IPS DF 6.9 (cell line): Measurements from ENCODE around the gene GK2.

Experiments
- DNase-seq: peaks from one replicate; pipeline ENCODE4 v3.0.0-alpha.2; 2013; ENCODE audit warnings: low read depth, low spot score
- H3K27ac ChIP-seq: one replicate; pipeline ENCODE4 v1.5.1; 2013; ENCODE audit warnings: low read length, control low read depth
- H3K27me3 ChIP-seq: 2 replicates; pipeline ENCODE4 v1.6.1; 2013; ENCODE audit warnings: mild to moderate bottlenecking, low read length; ENCODE audit not compliant: control insufficient read depth, insufficient read depth
- H3K36me3 ChIP-seq: 2 replicates; pipeline ENCODE4 v1.6.1; 2013; ENCODE audit warnings: low read length; ENCODE audit not compliant: control insufficient read depth, insufficient read depth
- H3K4me1 ChIP-seq: 2 replicates; pipeline ENCODE4 v1.6.1; 2013; ENCODE audit warnings: low read length; ENCODE audit not compliant: control insufficient read depth, insufficient read depth
- H3K4me3 ChIP-seq: 2 replicates; pipeline ENCODE4 v1.5.1; 2013; ENCODE audit warnings: mild to moderate bottlenecking, low read length
- H3K9me3 ChIP-seq: 2 replicates; pipeline ENCODE4 v1.6.1; 2013; ENCODE audit warnings: low read length, inconsistent platforms; ENCODE audit not compliant: control insufficient read depth, insufficient read depth
- WGBS: extraction: QIAGEN DNeasy Blood & Tissue Kit; methylation state at CpG from one replicate; pipeline ENCODE4 v1.1.7; 2013; ENCODE audit warnings: mixed read lengths, missing lambda C conversion rate; ENCODE audit not compliant: insufficient read length, insufficient coverage; 5-methylcytosine and 5-hydroxymethylcytosine counted together

GK2 gene

GRCh38 chr4:79390890-79391289 is 17.1 kb downstream of the GK2 start:
- no peak for DNase-seq
- Histone ChIP-seq H3K36me3 (no peaks in the 10 kb centered on the region), H3K27ac (no peak overlapping the region), H3K4me1 (no peaks in the 10 kb centered on the region), H3K4me3 (no peak overlapping the region), H3K9me3 (no peaks in the 10 kb centered on the region), H3K27me3 (no peaks in the 10 kb centered on the region)
- WGBS, result no CpG with 5 or more reads among the region's 3 CpGs

- Histone ChIP-seq H3K4me3 (no peak overlapping the region), H3K4me1 (no peaks in the 10 kb centered on the region), H3K9me3 (no peaks in the 10 kb centered on the region), H3K36me3 (no peaks in the 10 kb centered on the region), H3K27me3 (no peaks in the 10 kb centered on the region), H3K27ac (no peak overlapping the region)
- no peak for DNase-seq
- WGBS, result no CpG with 5 or more reads among the region's 4 CpGs
Observed at GRCh38 chr4:79385641-79386040, 22.4 kb downstream of the GK2 start.

- Histone ChIP-seq H3K9me3 (no peaks in the 10 kb centered on the region), H3K27me3 (no peaks in the 10 kb centered on the region), H3K36me3 (no peaks in the 10 kb centered on the region), H3K4me3 (no peak overlapping the region), H3K4me1 (no peaks in the 10 kb centered on the region), H3K27ac (no peak overlapping the region)
- DNase-seq, result no peak
- WGBS, result no CpG with 5 or more reads among the region's 1 CpG
Observed at GRCh38 chr4:79381161-79381560, 26.9 kb downstream of the GK2 start.

GRCh38 chr4:79370026-79370425 is 38.0 kb downstream of the GK2 start:
- no peaks in the 10 kb centered on the region for H3K36me3 ChIP-seq
- H3K4me3 ChIP-seq, result no peak overlapping the region
- H3K9me3 ChIP-seq, result no peaks in the 10 kb centered on the region
- no peaks in the 10 kb centered on the region; the same call in 1 of the 2 replicates for H3K27me3 ChIP-seq
- H3K27ac ChIP-seq, result no peak overlapping the region
- no CpG with 5 or more reads among the region's 2 CpGs for WGBS
- no peak for DNase-seq
- H3K4me1 ChIP-seq, result no peaks in the 10 kb centered on the region

- no peaks in the 10 kb centered on the region; the same call in 1 of the 2 replicates for H3K27me3 ChIP-seq
- no peaks in the 10 kb centered on the region for H3K9me3 ChIP-seq
- no peak overlapping the region for H3K27ac ChIP-seq
- no peak for DNase-seq
- no CpG with 5 or more reads among the region's 2 CpGs for WGBS
- H3K36me3 ChIP-seq, result no peaks in the 10 kb centered on the region
- H3K4me1 ChIP-seq, result no peaks in the 10 kb centered on the region
- H3K4me3 ChIP-seq, result no peak overlapping the region
Observed at GRCh38 chr4:79367096-79367495, 40.9 kb downstream of the GK2 start.

- H3K27ac ChIP-seq, result no peak overlapping the region
- no peak for DNase-seq
- H3K4me1 ChIP-seq, result no peaks in the 10 kb centered on the region
- no peaks in the 10 kb centered on the region for H3K9me3 ChIP-seq
- H3K36me3 ChIP-seq, result no peaks in the 10 kb centered on the region
- H3K27me3 ChIP-seq, result no peaks in the 10 kb centered on the region; the same call in 1 of the 2 replicates
- H3K4me3 ChIP-seq, result no peak overlapping the region
Observed at GRCh38 chr4:79366422-79366821, 41.6 kb downstream of the GK2 start.

- Histone ChIP-seq H3K4me3 (no peak overlapping the region), H3K36me3 (no peaks in the 10 kb centered on the region), H3K4me1 (no peaks in the 10 kb centered on the region), H3K9me3 (no peaks in the 10 kb centered on the region), H3K27ac (no peak overlapping the region), H3K27me3 (no peaks in the 10 kb centered on the region)
- WGBS, result no CpG with 5 or more reads among the region's 6 CpGs
- DNase-seq, result no peak
Observed at GRCh38 chr4:79364061-79364460, 44.0 kb downstream of the GK2 start.

GRCh38 chr4:79362626-79363025 is 45.4 kb downstream of the GK2 start:
- H3K4me3 ChIP-seq, result no peak overlapping the region
- H3K36me3 ChIP-seq, result no peaks in the 10 kb centered on the region
- H3K9me3 ChIP-seq, result no peaks in the 10 kb centered on the region
- no peak for DNase-seq
- H3K27me3 ChIP-seq, result no peaks in the 10 kb centered on the region
- no peak overlapping the region for H3K27ac ChIP-seq
- H3K4me1 ChIP-seq, result no peaks in the 10 kb centered on the region
- WGBS, result no CpG with 5 or more reads among the region's 4 CpGs

GRCh38 chr4:79360006-79360405 is 48.0 kb downstream of the GK2 start:
- DNase-seq, result no peak
- no peaks in the 10 kb centered on the region for H3K27me3 ChIP-seq
- H3K4me1 ChIP-seq, result no peaks in the 10 kb centered on the region
- H3K36me3 ChIP-seq, result no peaks in the 10 kb centered on the region
- no peaks in the 10 kb centered on the region for H3K9me3 ChIP-seq
- no peak overlapping the region for H3K27ac ChIP-seq
- H3K4me3 ChIP-seq, result no peak overlapping the region

- no peaks in the 10 kb centered on the region for H3K9me3 ChIP-seq
- no peaks in the 10 kb centered on the region for H3K27me3 ChIP-seq
- no peaks in the 10 kb centered on the region for H3K36me3 ChIP-seq
- no peaks in the 10 kb centered on the region for H3K4me1 ChIP-seq
- no peak for DNase-seq
- no peak overlapping the region for H3K27ac ChIP-seq
- WGBS, result no CpG with 5 or more reads among the region's 1 CpG
- no peak overlapping the region for H3K4me3 ChIP-seq
Observed at GRCh38 chr4:79358438-79358837, 49.6 kb downstream of the GK2 start.

- no peaks in the 10 kb centered on the region for H3K27me3 ChIP-seq
- no peaks in the 10 kb centered on the region for H3K36me3 ChIP-seq
- WGBS, result no CpG with 5 or more reads among the region's 8 CpGs
- no peak overlapping the region for H3K27ac ChIP-seq
- no peak overlapping the region for H3K4me3 ChIP-seq
- no peaks in the 10 kb centered on the region for H3K9me3 ChIP-seq
- DNase-seq, result no peak
- no peaks in the 10 kb centered on the region for H3K4me1 ChIP-seq
Observed at GRCh38 chr4:79357365-79357764, 50.7 kb downstream of the GK2 start.
